PFSK-1 (cell line): ENCODE measurements around the gene OAT.

ENCODE experiments used
- FOXP2 ChIP-seq: optimal IDR thresholded peaks from 2 replicates; pipeline ENCODE3; 2011; ENCODE audit warnings: borderline replicate concordance, control low read depth, inconsistent platforms; ENCODE audit not compliant: insufficient read depth; ENCODE audit errors: extremely low read length, extremely low read depth
- POLR2AphosphoS5 ChIP-seq: IDR thresholded peaks from 2 replicates; pipeline ENCODE4 v1.6.1; 2012; ENCODE audit warnings: low read depth, mild to moderate bottlenecking, control low read depth, low read length, moderate library complexity
- SIN3A ChIP-seq: IDR thresholded peaks from 2 replicates; pipeline ENCODE4 v1.6.1; 2012; ENCODE audit warnings: mild to moderate bottlenecking, low read length, moderate library complexity, borderline replicate concordance; ENCODE audit not compliant: insufficient read depth
- TAF1 ChIP-seq: IDR thresholded peaks from 2 replicates; pipeline ENCODE4 v1.6.1; 2012; ENCODE audit warnings: low read length, control low read depth, borderline replicate concordance; ENCODE audit not compliant: insufficient read depth
- TF ChIP-seq, protein P1 (sequence below), 2 experiments: IDR thresholded peaks; 2 replicates each; pipeline versions ENCODE4 v1.6.1 to v1.8.0; 2011 to 2012; ENCODE audit warnings: low read depth in 2 of 2, low read length in 2 of 2, control low read depth in 1 of 2, inconsistent platforms in 1 of 2, mild to moderate bottlenecking in 1 of 2, moderate library complexity in 1 of 2; ENCODE audit not compliant: insufficient read depth in 1 of 2

The OAT gene

DNA sequence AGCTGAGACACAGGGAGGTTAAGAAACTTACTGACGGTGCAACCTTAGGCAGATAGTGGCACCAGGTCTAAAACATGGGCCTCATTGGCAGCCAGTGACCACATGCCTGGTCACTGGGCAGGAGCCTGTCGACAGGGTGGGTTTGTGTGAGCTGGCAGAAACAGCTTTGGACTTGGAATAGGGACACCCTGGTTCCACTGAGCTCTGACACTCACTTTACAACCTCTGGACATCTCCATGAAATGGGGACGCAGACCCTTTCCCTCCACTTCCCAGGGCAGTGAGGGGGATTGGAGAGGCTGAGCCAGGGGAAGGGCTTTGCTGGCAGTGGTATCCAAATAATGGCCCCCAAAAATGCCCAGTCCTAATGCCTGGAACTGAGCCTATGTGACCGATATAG lies 49.7 kb downstream of the OAT start:
- TF ChIP-seq SIN3A (no peak), FOXP2 (no peak), TAF1 (no peak), POLR2AphosphoS5 (no peak)
- TF ChIP-seq, protein P1, sequence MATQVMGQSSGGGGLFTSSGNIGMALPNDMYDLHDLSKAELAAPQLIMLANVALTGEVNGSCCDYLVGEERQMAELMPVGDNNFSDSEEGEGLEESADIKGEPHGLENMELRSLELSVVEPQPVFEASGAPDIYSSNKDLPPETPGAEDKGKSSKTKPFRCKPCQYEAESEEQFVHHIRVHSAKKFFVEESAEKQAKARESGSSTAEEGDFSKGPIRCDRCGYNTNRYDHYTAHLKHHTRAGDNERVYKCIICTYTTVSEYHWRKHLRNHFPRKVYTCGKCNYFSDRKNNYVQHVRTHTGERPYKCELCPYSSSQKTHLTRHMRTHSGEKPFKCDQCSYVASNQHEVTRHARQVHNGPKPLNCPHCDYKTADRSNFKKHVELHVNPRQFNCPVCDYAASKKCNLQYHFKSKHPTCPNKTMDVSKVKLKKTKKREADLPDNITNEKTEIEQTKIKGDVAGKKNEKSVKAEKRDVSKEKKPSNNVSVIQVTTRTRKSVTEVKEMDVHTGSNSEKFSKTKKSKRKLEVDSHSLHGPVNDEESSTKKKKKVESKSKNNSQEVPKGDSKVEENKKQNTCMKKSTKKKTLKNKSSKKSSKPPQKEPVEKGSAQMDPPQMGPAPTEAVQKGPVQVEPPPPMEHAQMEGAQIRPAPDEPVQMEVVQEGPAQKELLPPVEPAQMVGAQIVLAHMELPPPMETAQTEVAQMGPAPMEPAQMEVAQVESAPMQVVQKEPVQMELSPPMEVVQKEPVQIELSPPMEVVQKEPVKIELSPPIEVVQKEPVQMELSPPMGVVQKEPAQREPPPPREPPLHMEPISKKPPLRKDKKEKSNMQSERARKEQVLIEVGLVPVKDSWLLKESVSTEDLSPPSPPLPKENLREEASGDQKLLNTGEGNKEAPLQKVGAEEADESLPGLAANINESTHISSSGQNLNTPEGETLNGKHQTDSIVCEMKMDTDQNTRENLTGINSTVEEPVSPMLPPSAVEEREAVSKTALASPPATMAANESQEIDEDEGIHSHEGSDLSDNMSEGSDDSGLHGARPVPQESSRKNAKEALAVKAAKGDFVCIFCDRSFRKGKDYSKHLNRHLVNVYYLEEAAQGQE (IDR thresholded peaks at IDR 0.05; ENCODE audit: insufficient read depth in 1 of 2, low read depth in 2 of 2, low read length in 2 of 2): no peak

DNA sequence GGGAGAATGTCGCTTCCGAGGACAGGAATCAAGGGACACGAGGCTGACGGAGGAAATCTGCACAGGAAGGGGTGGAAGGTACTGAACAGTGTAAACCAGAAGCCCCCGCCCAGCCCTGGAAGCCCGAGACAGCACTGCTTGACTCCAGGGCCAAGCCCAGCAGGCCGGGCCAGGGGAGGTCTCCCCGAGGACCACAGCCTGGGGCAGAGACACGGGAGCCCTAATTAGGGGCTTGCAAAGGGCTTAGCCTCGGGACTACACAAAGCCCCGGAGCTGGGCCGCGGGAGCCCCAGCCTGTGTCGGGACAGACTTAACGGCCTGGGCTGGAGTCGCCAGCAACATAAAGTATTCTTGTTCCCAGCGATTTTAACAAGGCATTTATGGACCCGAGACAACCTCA lies 50.8 kb downstream of the OAT start:
- TF ChIP-seq, protein P1 (IDR thresholded peaks at IDR 0.05; ENCODE audit: insufficient read depth in 1 of 2, low read depth in 2 of 2, low read length in 2 of 2): no peak
- TF ChIP-seq SIN3A (no peak), POLR2AphosphoS5 (no peak), FOXP2 (no peak), TAF1 (no peak)

DNA sequence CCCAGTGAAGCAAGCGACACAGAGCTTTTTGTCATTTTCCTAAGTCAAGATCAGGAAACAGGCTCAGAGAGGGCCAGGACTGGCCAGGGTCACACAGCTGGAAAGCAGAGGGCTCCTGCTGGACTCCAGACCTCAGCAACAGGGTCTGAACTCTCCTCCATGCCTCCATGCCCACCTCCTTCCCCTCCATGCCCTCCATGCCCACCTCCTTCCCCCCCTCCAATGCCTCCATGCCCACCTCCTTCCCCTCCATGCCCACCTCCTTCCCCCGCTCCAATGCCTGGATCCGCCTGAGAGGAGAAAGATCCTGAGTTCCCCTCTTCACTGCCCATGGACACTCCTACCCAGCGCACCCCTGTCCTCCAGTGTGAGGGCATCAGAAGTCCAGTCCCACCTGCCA lies 51.3 kb downstream of the OAT start:
- no peak for TF ChIP-seq TAF1
- TF ChIP-seq, protein P1 (IDR thresholded peaks at IDR 0.05; ENCODE audit: insufficient read depth in 1 of 2, low read depth in 2 of 2, low read length in 2 of 2): no peak
- TF ChIP-seq POLR2AphosphoS5: no peak

DNA sequence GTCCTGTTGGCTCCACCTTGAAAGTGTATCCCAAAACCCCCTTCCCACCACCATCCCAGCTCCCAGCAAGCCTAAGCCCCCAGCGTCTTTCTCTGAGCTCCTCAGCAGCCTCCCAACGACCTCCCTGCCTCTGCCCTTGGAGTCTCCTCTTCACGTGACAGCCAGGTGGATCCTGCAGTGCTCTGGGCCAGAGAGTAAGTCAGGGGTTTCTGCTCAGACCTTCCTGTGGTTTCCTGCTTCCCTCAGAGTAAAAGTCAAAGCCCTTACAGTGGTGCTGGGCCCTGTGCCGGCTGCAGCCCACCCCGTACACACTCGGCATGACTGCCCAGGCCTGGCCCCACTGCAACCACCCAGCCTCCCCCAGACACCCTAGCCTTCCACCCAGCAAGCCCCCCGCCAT lies 51.9 kb downstream of the OAT start:
- TF ChIP-seq POLR2AphosphoS5 (no peak), SIN3A (no peak), TAF1 (no peak), FOXP2 (no peak)
- TF ChIP-seq, protein P1 (IDR thresholded peaks at IDR 0.05; ENCODE audit: insufficient read depth in 1 of 2, low read depth in 2 of 2, low read length in 2 of 2): no peak

DNA sequence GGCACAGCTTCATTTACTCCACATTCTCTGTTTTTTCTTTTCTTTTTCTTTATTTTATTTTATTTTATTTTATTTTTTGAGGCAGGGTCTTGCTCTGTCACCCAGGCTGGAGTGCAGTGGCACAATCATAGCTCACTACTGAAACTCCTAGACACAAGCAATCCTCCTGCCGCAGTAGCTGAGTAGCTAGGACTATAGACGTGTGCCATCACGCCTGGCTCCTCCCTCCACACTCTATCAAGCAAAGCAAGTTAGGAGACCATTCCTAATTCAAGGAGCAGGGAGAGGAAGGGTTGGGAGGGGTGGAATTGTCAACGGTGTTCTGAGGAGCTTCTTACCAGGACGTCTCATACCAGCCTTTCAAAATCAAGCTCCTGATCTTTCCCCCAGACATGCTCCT lies 52.4 kb downstream of the OAT start:
- TF ChIP-seq, protein P1 (IDR thresholded peaks at IDR 0.05; ENCODE audit: insufficient read depth in 1 of 2, low read depth in 2 of 2, low read length in 2 of 2): no peak
- TF ChIP-seq TAF1 (no peak), FOXP2 (no peak), POLR2AphosphoS5 (no peak), SIN3A (no peak)
